ENCODE data around the gene TNNT2. TPM values are rescaled to one million over a fixed set of nuclear protein-coding genes. Genes with fewer than 3 reads are reported as not detected.

Gene TNNT2
- total and polyA plus RNA-seq, 11 donors = 5,987 to 28,496 (median 7,745) TPM

- TF ChIP-seq CTCF (IDR thresholded peaks at IDR 0.05) (no peak), POLR2A (IDR thresholded peaks at IDR 0.05) (no peak)
- Histone ChIP-seq H3K27ac (peak overlapping the region in 4 of 12 donors; percentile 30 to 48 (median 36)), H3K36me3 (peaks cover 0 to 99% (median 68%) of the 10 kb centered on the region in 9 donors), H3K9me3 (no peaks in the 10 kb centered on the region), H3K4me3 (no peak overlapping the region), H3K27me3 (no peaks in the 10 kb centered on the region), H3K4me1 (peaks cover 0 to 23% (median 5%) of the 10 kb centered on the region in 12 donors)
- 37 to 49% (median 40%) methylated on average over 8 of the region's 8 CpGs for WGBS, 4 donors
- no peak for ATAC-seq
- peak in 3 of 5 donors; percentile 5 to 22 (median 7) for DNase-seq
- intact Hi-C loops (cut with DNase I) = loop anchor here in 4 of 10 donors (2.0 to 5.0 kb wide), 2 partner anchors 109 to 111 kb away; no protein-coding TSS in a partner anchor
Measured at GRCh38 chr1:201363467-201363866, 14.0 kb downstream of the TNNT2 start.

- Histone ChIP-seq H3K9me3 (no peaks in the 10 kb centered on the region), H3K36me3 (peaks cover 0 to 93% (median 64%) of the 10 kb centered on the region in 9 donors), H3K27ac (peak overlapping the region in 7 of 12 donors; percentile 8 to 48 (median 30)), H3K4me3 (no peak overlapping the region), H3K27me3 (no peaks in the 10 kb centered on the region), H3K4me1 (peaks cover 0 to 23% (median 3%) of the 10 kb centered on the region in 12 donors)
- DNase-seq = peak in 2 of 5 donors; percentile 19 to 47
- ATAC-seq = no peak
- TF ChIP-seq POLR2A (IDR thresholded peaks at IDR 0.05) (no peak), CTCF (IDR thresholded peaks at IDR 0.05) (no peak)
- WGBS, 4 donors = 79 to 91% (median 87%) methylated on average over 3 of the region's 3 CpGs
- intact Hi-C loops (cut with DNase I) = loop anchor here in 5 of 10 donors (1.0 to 5.0 kb wide), 3 partner anchors 107 to 111 kb away; no protein-coding TSS in a partner anchor
Measured at GRCh38 chr1:201362906-201363305, 14.6 kb downstream of the TNNT2 start.

DNA sequence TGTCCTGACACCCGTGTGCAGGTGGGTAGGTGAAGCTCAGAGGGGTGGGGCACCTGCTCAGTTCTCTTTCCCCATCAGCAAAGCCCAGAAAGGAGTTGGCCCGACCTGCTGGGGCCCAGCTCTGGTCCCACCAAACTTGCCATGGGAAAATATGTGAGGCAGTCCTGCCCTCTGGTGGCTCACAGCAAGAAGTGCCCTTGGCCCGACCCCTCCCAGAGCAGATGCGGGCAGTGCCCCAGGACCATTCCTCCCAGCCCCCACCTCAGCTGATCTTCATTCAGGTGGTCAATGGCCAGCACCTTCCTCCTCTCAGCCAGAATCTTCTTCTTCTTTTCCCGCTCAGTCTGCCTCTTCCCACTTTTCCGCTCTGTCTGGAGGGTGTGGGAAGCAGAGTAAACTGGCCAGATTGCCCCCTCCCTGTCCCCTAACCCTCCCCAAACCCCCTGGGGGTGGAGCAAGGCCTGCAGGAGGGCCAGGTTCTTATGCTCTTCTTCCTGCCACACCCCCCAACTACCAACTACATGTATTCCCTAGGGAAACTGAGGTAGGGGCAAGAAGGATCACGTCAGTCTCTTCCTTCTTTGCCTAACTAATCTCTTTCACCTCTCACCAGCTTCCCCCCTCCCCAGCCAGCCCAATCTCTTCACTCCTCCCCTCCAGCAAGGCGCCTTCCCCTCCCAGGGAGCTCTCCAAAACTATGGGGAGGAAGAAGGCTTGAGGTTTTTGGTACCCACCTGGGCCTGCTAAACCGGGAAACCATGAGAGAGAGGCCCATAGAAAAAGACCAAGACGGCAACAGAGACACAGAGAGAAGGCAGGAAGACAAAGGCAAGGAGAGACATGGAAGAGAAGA is 15.6 kb downstream of the TNNT2 start:
- H3K36me3 ChIP-seq = peaks cover 0 to 83% (median 54%) of the 10 kb centered on the region in 9 donors
- H3K4me3 ChIP-seq = no peak overlapping the region
- no peaks in the 10 kb centered on the region for H3K27me3 ChIP-seq
- no peaks in the 10 kb centered on the region for H3K9me3 ChIP-seq
- peaks cover 0 to 21% (median 3%) of the 10 kb centered on the region in 12 donors for H3K4me1 ChIP-seq
- ATAC-seq (peak in 2 of 4 donors; percentile 2 to 10), DNase-seq (peak in 3 of 5 donors; percentile 51 to 57 (median 56))
- intact Hi-C loops (cut with DNase I) = loop anchor here (1.0 to 5.0 kb wide), 5 partner anchors 106 to 110 kb away; no protein-coding TSS in a partner anchor
- TF ChIP-seq CTCF (IDR thresholded peaks at IDR 0.05) (peak; percentile 56 to 77 (median 71)), POLR2A (IDR thresholded peaks at IDR 0.05) (peak in 1 of 2 donors; percentile 30)
- H3K27ac ChIP-seq = peak overlapping the region in 5 of 12 donors; percentile 30 to 58 (median 48)
- WGBS, 4 donors = 42 to 45% (median 43%) methylated on average over 10 of the region's 10 CpGs
